HEK293 (cell line): Measurements from ENCODE around the gene LRCH1.
"Not testable (repeated sequence)": the region's sequence is repeated elsewhere in the genome, so short reads cannot be mapped to it uniquely, and the experiment has no call there.

Experiments
- CTCF ChIA-PET: fragments of 350-600 bp; formaldehyde crosslinking; extraction: SDS; loops from one replicate; lab custom pipeline; 2021; ENCODE audit warnings: antibody characterized with exemption; lab: Yijun Ruan, JAX
- POLR2A ChIA-PET: fragments of 300-600 bp; formaldehyde crosslinking; extraction: SDS; loops from one replicate; lab custom pipeline; 2020; ENCODE audit warnings: antibody characterized with exemption, inconsistent platforms; lab: Yijun Ruan, JAX
- H3K27ac ChIP-seq: fragments of 200-500 bp; sonication (Bioruptor generic); 2 replicates; pipeline ENCODE4 v1.5.1; 2014; ENCODE audit warnings: low read depth, low read length, control low read depth, inconsistent platforms; ENCODE audit errors: extremely low read depth
- H3K36me3 ChIP-seq, 2 experiments: fragments of 200-500 bp in 1 of 2; sonication (Bioruptor generic) in 1 of 2; 1 replicate in 1 of 2; 2 replicates in 1 of 2; pipeline ENCODE4 v1.5.1; 2014 to 2017; ENCODE audit warnings: inconsistent platforms in 2 of 2, low read length in 2 of 2; ENCODE audit not compliant: control insufficient read depth in 2 of 2, insufficient read depth in 1 of 2
- H3K4me1 ChIP-seq: fragments of 200-500 bp; sonication (Bioruptor generic); 2 replicates; pipeline ENCODE4 v1.5.1; 2014; ENCODE audit warnings: mild to moderate bottlenecking, low read length, inconsistent platforms; ENCODE audit not compliant: control insufficient read depth, insufficient read depth
- H3K4me3 ChIP-seq: 2 replicates; pipeline ENCODE4 v1.5.1; 2011; ENCODE audit warnings: low read depth, mild to moderate bottlenecking, control low read depth, low read length, moderate library complexity
- H3K9me3 ChIP-seq: fragments of 200-500 bp; sonication (Bioruptor generic); 2 replicates; pipeline ENCODE4 v1.5.1; 2014; ENCODE audit warnings: low read depth, low read length, inconsistent platforms; ENCODE audit not compliant: control insufficient read depth, insufficient read depth
- OSR2 ChIP-seq: fragments of 450-650 bp; formaldehyde crosslinking; IDR thresholded peaks from 2 replicates; pipeline ENCODE4 v1.5.1; 2016; ENCODE audit warnings: missing biosample characterization, missing genetic modification characterization
- TRIM28 ChIP-seq: IDR thresholded peaks from 2 replicates; pipeline ENCODE4 v1.6.1; 2011; ENCODE audit warnings: low read length, control low read depth, borderline replicate concordance
- ZEB2 ChIP-seq: fragments of 450-650 bp; formaldehyde crosslinking; IDR thresholded peaks from 2 replicates; pipeline ENCODE4 v1.5.1; 2016; ENCODE audit warnings: missing biosample characterization, missing genetic modification characterization
- ZFP3 ChIP-seq: fragments of 450-650 bp; formaldehyde crosslinking; IDR thresholded peaks from 2 replicates; pipeline ENCODE4 v1.5.1; 2016; ENCODE audit warnings: low read depth, missing biosample characterization, missing genetic modification characterization
- ZFP69B ChIP-seq: fragments of 450-650 bp; formaldehyde crosslinking; IDR thresholded peaks from 2 replicates; pipeline ENCODE4 v1.5.1; 2016; ENCODE audit warnings: missing biosample characterization, missing genetic modification characterization
- ZNF202 ChIP-seq: fragments of 450-650 bp; formaldehyde crosslinking; IDR thresholded peaks from 2 replicates; pipeline ENCODE4 v1.5.1; 2016; ENCODE audit warnings: missing biosample characterization, missing genetic modification characterization, borderline replicate concordance
- ZNF24 ChIP-seq: fragments of 450-650 bp; formaldehyde crosslinking; IDR thresholded peaks from 2 replicates; pipeline ENCODE4 v1.5.1; 2016; ENCODE audit warnings: missing biosample characterization, missing genetic modification characterization
- ZNF335 ChIP-seq: fragments of 450-650 bp; formaldehyde crosslinking; conservative IDR thresholded peaks from 2 replicates; pipeline ENCODE4 v1.5.1; 2016; ENCODE audit warnings: missing biosample characterization, missing genetic modification characterization
- ZNF544 ChIP-seq: fragments of 450-650 bp; formaldehyde crosslinking; IDR thresholded peaks from 2 replicates; pipeline ENCODE4 v1.5.0; 2017; ENCODE audit warnings: missing biosample characterization, missing genetic modification characterization
- ZNF548 ChIP-seq: fragments of 450-650 bp; formaldehyde crosslinking; IDR thresholded peaks from 2 replicates; pipeline ENCODE4 v1.5.1; 2016; ENCODE audit warnings: missing biosample characterization, missing genetic modification characterization
- ZNF558 ChIP-seq: fragments of 450-650 bp; formaldehyde crosslinking; IDR thresholded peaks from 2 replicates; pipeline ENCODE4 v1.5.1; 2016; ENCODE audit warnings: missing biosample characterization, missing genetic modification characterization
- ZNF626 ChIP-seq: fragments of 450-650 bp; sonication (Bioruptor Pico); formaldehyde crosslinking; IDR thresholded peaks from 2 replicates; pipeline ENCODE4 v1.5.1; 2018; ENCODE audit warnings: missing biosample characterization, missing genetic modification characterization, inconsistent platforms
- ZNF670 ChIP-seq: fragments of 450-650 bp; formaldehyde crosslinking; IDR thresholded peaks from 2 replicates; pipeline ENCODE4 v1.5.1; 2016; ENCODE audit warnings: missing biosample characterization, missing genetic modification characterization, low read depth
- ZNF776 ChIP-seq: fragments of 450-650 bp; formaldehyde crosslinking; IDR thresholded peaks from 2 replicates; pipeline ENCODE4 v1.5.0; 2017; ENCODE audit warnings: missing biosample characterization, missing genetic modification characterization, borderline replicate concordance
- TF ChIP-seq, protein P1 (sequence below): fragments of 450-650 bp; formaldehyde crosslinking; IDR thresholded peaks from 2 replicates; pipeline ENCODE4 v1.5.1; 2016; ENCODE audit warnings: missing biosample characterization, missing genetic modification characterization
- TF ChIP-seq, protein P2 (sequence below): fragments of 450-650 bp; formaldehyde crosslinking; IDR thresholded peaks from 2 replicates; pipeline ENCODE4 v1.5.1; 2016; ENCODE audit warnings: missing biosample characterization, missing genetic modification characterization, low read depth
- TF ChIP-seq, protein P3 (sequence below): fragments of 450-650 bp; formaldehyde crosslinking; IDR thresholded peaks from 2 replicates; pipeline ENCODE4 v1.5.1; 2016; ENCODE audit warnings: missing biosample characterization, missing genetic modification characterization
- TF ChIP-seq, protein P4 (sequence below): fragments of 450-650 bp; formaldehyde crosslinking; IDR thresholded peaks from 2 replicates; pipeline ENCODE4 v1.5.1; 2016; ENCODE audit warnings: missing biosample characterization, missing genetic modification characterization, borderline replicate concordance
- TF ChIP-seq, protein P5 (sequence below): fragments of 450-650 bp; formaldehyde crosslinking; IDR thresholded peaks from 2 replicates; pipeline ENCODE4 v1.5.0; 2017; ENCODE audit warnings: missing biosample characterization, missing genetic modification characterization, borderline replicate concordance

LRCH1 gene

DNA sequence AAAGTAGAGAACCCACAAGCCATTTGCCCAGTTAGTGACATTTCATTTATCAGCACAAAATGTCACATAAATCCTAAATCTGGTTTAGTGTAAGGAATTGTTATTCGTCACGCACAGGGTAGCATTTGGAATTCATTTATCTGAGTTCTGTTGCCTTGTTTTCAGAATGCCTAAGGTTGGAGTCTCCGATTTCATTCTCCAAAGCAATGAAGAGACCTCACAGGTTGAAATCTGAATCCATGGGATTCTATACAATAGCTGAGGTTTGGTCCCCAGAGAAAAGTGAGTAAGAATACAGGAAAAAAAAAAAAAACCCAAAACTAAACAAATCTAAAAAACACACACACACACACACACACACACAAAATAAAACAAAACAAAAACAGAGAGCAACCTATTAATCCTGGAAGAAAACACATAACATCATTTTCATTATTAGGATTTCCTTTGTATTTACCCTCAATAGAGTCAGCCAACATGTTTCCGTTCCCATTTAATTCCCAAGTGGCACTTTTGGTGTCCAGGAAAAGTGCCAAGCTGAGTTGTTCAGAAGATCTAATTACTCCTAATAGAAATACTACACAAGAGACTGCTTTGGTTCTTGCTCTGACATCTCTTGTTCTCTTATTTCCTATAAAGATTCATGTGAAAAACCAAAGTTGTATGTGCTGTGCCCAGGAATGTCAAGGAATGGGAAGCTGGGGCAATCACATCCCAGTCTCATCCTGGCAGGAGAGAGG, 36.2 kb upstream of the LRCH1 start (continued):
- TF ChIP-seq, protein P1, sequence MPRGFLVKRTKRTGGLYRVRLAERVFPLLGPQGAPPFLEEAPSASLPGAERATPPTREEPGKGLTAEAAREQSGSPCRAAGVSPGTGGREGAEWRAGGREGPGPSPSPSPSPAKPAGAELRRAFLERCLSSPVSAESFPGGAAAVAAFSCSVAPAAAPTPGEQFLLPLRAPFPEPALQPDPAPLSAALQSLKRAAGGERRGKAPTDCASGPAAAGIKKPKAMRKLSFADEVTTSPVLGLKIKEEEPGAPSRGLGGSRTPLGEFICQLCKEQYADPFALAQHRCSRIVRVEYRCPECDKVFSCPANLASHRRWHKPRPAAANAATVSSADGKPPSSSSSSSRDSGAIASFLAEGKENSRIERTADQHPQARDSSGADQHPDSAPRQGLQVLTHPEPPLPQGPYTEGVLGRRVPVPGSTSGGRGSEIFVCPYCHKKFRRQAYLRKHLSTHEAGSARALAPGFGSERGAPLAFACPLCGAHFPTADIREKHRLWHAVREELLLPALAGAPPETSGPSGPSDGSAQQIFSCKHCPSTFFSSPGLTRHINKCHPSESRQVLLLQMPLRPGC (tag by site-specific recombination) = peak; percentile 62
- TF ChIP-seq ZNF544 (tag by site-specific recombination) = no peak
- TF ChIP-seq ZNF558 (tag by site-specific recombination) = no peak
- no peak for TF ChIP-seq OSR2 (tag by site-specific recombination)
- TF ChIP-seq ZFP69B (tag by site-specific recombination) = peak; percentile 79; the same call in 1 of the 2 replicates
- TF ChIP-seq ZNF335 = peak; percentile 34
- no peak for TF ChIP-seq ZNF626 (tag by site-specific recombination)

DNA sequence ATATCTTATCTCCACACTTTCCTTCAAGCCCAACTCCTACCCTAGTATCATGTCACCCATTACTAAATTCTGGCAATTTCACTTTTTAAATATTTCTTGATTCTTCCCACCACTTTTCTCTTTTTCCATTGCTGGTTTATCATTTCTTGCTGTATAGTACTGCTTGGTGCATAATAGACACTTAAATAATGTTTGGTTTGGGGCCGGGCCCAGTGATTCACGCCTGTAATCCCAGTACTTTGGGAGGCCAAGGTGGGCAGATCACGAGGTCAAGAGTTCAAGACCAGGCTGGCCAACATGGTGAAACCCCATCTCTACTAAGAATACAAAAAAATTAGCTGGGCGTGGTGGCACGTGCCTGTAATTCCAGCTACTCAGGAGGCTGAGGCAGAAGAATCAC, 35.2 kb upstream of the LRCH1 start:
- H3K4me1 ChIP-seq, CTCF ChIA-PET, H3K27ac ChIP-seq, POLR2A ChIA-PET, H3K9me3 ChIP-seq, H3K36me3 ChIP-seq, H3K4me3 ChIP-seq: not testable (repeated sequence)

DNA sequence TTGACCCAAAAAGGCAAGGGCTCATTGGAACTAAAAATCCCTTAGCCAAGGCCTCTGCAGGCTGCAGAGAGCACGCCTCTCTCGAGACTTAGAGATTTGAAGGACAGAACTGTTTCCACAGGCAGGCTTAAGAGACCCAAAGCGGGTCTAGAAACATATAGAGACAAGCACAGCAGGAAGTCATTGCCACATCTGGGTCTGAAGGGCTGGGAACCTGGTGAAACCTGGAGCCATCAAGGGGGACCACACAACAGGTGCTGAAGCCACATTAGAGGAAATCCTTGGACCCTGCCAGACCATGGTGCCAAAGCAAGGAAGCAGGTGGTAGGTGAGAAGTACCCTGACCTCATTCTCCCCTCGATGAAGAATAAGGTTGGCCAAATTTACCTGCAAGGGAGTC, 33.8 kb upstream of the LRCH1 start:
- Histone ChIP-seq H3K36me3 (no peaks in the 10 kb centered on the region), H3K4me1 (peaks cover 8% of the 10 kb centered on the region), H3K9me3 (no peaks in the 10 kb centered on the region), H3K4me3 (no peak overlapping the region), H3K27ac (no peak overlapping the region)
- CTCF ChIA-PET = no interaction called here
- POLR2A ChIA-PET = no interaction called here
- no peak for TF ChIP-seq ZNF548 (tag by site-specific recombination)
- no peak for TF ChIP-seq ZEB2
- no peak for TF ChIP-seq ZNF202
- TF ChIP-seq, protein P2, sequence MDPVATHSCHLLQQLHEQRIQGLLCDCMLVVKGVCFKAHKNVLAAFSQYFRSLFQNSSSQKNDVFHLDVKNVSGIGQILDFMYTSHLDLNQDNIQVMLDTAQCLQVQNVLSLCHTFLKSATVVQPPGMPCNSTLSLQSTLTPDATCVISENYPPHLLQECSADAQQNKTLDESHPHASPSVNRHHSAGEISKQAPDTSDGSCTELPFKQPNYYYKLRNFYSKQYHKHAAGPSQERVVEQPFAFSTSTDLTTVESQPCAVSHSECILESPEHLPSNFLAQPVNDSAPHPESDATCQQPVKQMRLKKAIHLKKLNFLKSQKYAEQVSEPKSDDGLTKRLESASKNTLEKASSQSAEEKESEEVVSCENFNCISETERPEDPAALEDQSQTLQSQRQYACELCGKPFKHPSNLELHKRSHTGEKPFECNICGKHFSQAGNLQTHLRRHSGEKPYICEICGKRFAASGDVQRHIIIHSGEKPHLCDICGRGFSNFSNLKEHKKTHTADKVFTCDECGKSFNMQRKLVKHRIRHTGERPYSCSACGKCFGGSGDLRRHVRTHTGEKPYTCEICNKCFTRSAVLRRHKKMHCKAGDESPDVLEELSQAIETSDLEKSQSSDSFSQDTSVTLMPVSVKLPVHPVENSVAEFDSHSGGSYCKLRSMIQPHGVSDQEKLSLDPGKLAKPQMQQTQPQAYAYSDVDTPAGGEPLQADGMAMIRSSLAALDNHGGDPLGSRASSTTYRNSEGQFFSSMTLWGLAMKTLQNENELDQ (tag by site-specific recombination) = no peak
- TF ChIP-seq ZNF670 = no peak
- TF ChIP-seq ZFP3 (tag by site-specific recombination) = no peak
- TF ChIP-seq, protein P3, sequence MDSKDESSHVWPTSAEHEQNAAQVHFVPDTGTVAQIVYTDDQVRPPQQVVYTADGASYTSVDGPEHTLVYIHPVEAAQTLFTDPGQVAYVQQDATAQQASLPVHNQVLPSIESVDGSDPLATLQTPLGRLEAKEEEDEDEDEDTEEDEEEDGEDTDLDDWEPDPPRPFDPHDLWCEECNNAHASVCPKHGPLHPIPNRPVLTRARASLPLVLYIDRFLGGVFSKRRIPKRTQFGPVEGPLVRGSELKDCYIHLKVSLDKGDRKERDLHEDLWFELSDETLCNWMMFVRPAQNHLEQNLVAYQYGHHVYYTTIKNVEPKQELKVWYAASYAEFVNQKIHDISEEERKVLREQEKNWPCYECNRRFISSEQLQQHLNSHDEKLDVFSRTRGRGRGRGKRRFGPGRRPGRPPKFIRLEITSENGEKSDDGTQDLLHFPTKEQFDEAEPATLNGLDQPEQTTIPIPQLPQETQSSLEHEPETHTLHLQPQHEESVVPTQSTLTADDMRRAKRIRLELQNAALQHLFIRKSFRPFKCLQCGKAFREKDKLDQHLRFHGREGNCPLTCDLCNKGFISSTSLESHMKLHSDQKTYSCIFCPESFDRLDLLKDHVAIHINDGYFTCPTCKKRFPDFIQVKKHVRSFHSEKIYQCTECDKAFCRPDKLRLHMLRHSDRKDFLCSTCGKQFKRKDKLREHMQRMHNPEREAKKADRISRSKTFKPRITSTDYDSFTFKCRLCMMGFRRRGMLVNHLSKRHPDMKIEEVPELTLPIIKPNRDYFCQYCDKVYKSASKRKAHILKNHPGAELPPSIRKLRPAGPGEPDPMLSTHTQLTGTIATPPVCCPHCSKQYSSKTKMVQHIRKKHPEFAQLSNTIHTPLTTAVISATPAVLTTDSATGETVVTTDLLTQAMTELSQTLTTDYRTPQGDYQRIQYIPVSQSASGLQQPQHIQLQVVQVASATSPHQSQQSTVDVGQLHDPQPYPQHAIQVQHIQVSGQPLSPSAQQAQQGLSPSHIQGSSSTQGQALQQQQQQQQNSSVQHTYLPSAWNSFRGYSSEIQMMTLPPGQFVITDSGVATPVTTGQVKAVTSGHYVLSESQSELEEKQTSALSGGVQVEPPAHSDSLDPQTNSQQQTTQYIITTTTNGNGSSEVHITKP (tag by site-specific recombination) = no peak
- TF ChIP-seq, protein P4, sequence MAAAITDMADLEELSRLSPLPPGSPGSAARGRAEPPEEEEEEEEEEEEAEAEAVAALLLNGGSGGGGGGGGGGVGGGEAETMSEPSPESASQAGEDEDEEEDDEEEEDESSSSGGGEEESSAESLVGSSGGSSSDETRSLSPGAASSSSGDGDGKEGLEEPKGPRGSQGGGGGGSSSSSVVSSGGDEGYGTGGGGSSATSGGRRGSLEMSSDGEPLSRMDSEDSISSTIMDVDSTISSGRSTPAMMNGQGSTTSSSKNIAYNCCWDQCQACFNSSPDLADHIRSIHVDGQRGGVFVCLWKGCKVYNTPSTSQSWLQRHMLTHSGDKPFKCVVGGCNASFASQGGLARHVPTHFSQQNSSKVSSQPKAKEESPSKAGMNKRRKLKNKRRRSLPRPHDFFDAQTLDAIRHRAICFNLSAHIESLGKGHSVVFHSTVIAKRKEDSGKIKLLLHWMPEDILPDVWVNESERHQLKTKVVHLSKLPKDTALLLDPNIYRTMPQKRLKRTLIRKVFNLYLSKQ (tag by site-specific recombination) = no peak
- TF ChIP-seq ZNF24 = no peak
- TF ChIP-seq ZNF776 (tag by site-specific recombination) = no peak
- TF ChIP-seq, protein P5, sequence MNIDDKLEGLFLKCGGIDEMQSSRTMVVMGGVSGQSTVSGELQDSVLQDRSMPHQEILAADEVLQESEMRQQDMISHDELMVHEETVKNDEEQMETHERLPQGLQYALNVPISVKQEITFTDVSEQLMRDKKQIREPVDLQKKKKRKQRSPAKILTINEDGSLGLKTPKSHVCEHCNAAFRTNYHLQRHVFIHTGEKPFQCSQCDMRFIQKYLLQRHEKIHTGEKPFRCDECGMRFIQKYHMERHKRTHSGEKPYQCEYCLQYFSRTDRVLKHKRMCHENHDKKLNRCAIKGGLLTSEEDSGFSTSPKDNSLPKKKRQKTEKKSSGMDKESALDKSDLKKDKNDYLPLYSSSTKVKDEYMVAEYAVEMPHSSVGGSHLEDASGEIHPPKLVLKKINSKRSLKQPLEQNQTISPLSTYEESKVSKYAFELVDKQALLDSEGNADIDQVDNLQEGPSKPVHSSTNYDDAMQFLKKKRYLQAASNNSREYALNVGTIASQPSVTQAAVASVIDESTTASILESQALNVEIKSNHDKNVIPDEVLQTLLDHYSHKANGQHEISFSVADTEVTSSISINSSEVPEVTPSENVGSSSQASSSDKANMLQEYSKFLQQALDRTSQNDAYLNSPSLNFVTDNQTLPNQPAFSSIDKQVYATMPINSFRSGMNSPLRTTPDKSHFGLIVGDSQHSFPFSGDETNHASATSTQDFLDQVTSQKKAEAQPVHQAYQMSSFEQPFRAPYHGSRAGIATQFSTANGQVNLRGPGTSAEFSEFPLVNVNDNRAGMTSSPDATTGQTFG (tag by site-specific recombination) = no peak
- no peak for TF ChIP-seq TRIM28
